ENCODE data around the gene TMEM39A.

DNA sequence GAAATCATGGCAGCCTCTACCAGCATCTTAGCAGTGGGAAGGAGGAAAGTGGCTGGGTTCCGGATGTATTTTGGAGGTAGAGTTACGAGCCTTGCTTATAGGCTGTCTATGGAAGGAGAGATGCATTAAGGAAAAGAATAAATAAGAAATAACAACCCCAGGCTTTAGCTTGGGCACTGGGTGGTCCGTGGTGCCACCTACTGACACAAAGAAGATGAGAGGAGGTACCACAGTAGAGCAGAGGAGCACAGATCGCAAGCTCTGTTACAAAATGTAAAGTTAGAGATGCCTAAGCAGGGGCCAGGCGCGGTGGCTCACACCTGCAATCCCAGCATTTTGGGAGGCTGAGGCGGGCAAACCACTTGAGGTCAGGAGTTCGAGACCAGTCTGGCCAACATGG lies 74.8 kb downstream of the TMEM39A start:
- TF ChIP-seq CTCF (IDR thresholded peaks at IDR 0.05): peak in 1 of 6 experiments; percentile 20
- no peak for TF ChIP-seq POLR2A (IDR thresholded peaks at IDR 0.05)

Data from esophagus squamous epithelium (tissue), 4 donors.